GM18519 (cell line): ENCODE data around the gene DEGS2.

ENCODE experiments used
- ATAC-seq: cut with Tn5 transposase; IDR thresholded peaks from one replicate; pipeline ENCODE4 v1.9.1; 2021; ENCODE audit warnings: mild to moderate bottlenecking, moderate library complexity; ENCODE audit not compliant: unreplicated experiment, low FRiP score

Gene DEGS2

DNA sequence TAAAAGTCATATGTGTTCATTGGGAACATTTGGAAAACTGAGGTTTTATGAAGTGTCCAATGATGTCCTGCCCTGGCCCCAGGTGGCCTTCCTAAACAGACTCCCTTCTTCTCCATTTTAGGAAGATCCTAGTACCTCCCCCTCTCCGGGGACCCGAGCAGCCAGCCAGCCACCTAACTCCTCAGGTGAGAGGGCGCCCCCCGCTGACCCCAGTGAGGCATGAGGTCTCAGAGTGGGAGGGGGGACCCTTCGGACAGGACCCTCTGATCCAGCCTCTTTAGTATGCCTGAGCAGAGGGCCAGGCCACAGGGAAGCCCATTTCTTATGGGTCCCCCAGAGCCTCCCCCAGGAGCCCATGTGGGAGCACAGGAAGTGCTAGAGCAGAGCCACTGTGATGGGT is 23.7 kb downstream of the DEGS2 start:
- no peak for ATAC-seq

DNA sequence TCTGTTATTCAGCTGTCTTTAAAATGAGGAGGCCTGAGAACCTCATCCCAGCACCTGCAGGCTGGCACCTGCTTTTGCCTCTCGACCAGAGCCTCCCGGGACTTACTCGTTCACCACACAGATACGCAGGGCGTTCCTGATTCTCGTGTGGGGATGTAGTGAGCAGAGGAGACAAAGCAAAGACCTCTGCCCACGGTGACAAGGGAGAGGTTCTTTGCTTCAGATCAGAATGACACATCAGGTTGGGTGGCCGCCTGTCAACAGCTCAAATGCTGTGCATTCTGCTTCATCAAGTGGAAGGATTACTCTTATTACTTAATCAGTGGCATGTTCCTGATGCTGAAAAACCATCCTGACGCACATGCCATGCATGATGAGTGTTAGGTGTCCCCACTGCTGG is 24.4 kb downstream of the DEGS2 start:
- ATAC-seq: no peak

DNA sequence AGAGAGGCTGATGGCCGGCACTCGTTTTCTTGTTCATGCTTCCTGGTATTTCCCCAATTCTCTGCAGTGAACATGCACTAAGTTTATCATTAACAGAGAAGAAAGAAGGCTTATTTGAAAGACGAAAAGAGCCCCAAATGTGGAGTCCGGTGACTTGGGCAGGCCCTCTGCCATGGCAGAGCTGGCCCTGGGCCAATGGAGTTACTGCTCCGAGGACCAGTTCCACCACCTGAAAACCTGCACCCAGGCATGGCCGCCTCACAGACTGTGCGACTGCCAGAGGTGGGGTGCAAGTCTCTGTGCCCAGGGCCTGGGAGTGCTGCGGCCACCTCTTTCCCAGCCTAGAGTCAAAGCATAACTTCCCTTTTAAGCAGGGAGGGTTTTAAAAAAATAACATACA is 24.9 kb downstream of the DEGS2 start:
- ATAC-seq: no peak

DNA sequence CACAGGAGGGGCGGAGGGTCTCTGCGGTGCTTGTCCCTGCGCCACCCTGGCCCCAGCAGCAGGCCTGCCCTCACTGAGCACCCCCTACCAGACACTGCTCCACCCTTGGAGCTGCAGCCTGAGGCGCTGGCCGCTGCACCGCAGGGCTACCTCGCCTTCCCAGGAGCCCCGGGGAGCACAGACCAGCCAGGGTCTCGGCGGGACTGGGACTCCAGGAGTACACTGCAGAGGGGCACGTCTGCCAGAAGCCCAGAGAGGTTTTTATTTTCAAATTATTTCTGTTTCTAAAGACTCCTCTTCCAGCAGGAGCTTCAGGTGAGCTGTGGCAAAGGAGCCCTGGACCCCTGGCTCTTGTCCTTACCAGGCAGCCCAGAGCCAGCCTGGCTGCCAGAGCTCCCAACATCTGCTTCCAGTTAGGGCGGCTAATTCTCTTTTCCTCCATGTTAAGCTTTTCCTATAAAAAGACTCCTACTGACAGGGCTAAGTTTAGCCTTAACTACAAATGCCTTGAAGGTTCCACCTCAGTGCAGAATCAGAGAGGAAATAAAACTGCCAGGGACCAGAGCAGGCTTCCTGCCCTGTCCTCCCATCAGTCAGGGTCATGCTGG is 26.4 kb downstream of the DEGS2 start:
- no peak for ATAC-seq

DNA sequence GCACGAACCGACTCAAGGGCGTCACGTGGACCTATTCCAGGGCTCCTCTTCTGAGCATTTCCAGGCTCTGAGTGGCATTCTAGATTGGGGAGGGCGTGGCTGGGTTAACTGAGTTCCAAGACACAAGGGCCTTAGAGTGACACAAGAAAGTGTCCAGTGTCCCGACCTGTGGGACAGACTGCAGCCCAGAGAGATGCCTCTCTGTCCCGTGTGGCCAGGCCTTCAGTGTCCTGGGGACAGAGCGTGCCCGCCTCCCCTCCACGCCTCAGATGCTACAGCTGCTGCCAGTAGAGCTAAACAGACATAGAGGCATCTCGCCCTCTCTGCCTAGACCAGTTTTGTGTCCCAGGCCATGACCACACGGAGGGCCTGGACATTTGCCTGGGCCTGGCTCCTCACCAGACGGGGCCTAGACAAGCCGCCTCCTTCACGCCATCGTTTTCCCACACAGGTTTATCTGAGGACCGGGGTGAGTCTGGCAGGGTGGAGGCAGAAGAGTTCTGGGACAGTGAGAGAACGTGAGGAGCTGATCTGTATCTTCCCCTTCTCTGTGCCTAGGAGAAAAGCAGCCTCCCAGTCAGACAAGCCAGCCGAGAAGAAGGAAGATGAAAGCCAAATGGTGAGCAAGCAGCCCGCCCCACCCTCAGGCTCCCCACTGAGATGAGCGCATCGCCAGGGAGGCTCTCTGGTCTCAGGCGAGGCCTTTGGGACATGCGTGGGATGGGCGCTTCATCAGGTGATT is 27.1 kb downstream of the DEGS2 start:
- no peak for ATAC-seq

DNA sequence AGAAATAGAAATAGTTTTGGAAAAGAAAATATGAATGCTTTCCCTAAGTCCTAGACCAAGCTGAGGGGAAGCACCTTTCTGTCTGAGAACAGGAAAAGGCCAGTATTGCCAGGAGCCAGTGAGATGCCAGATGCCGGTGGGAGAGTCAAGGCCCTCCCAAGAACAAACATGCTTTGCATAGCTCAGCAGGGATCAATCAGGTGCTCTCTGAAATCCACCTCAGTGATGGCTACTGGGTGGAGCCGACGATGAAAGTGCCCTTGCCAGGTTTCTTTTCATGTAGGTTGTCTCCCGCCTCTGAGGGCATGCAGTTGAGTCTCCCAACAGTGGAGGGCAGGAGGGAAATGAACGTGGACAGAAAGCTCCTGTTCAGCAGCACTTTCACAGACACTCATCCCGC is 28.3 kb downstream of the DEGS2 start:
- ATAC-seq: no peak

DNA sequence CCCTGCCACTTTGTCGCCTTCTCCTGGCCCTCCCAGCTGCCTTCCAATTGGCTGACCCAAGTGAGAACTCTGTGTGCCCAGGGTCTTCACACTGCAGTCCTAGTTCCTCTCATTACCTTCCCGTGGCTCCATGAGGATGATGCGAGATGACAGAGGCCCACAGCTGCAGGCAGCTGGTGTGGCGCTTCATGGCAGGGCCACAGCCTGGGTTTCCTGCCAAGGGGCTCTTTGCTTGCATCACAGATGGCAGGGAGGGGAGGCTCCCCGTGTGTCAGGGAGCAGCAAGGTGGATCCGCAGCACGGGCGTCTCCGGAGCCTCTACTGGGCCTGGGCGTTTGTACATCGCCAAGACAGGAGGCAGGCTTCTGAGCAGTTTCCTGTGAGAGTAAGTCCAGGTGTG is 28.9 kb downstream of the DEGS2 start:
- no peak for ATAC-seq

DNA sequence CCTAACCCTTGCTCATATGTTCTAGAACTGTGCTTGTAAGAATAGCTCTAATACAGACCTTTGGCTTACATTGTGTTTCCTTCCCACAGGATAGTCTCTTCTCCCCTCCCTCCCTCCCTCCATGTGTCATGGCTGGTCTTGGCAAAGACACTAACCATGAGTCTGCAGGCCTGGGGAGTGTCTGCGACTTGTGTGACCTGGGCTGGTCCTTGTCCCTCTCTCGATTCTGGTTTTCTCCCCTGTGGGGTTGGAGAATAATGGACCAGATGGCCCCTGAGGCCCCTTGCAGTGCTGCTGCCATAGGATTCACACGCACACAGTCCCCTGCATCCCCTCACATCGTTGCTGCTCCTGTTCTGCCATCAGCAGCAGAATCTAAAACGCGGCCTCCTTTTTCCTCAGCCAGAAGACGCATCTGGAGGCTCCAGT is 30.3 kb downstream of the DEGS2 start:
- ATAC-seq: no peak

DNA sequence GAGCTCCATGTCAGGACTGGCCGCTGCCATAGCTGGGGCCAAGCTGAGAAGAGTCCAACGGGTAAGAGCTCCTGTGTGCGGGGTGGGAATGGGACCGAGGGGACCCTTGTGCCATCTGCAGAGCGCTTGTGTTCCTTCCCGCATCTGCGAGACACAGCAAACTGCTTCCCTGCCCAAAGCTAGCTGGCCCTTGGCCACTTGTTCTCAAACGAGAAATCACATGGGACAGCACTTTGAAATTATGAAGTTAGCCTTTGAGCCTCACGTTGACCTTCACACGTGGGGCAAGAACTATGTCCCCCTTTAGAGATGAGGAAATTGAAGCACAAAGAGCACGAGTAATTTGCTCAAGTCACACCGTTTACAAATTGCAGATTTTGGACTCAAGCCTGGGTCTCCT is 30.8 kb downstream of the DEGS2 start:
- no peak for ATAC-seq

DNA sequence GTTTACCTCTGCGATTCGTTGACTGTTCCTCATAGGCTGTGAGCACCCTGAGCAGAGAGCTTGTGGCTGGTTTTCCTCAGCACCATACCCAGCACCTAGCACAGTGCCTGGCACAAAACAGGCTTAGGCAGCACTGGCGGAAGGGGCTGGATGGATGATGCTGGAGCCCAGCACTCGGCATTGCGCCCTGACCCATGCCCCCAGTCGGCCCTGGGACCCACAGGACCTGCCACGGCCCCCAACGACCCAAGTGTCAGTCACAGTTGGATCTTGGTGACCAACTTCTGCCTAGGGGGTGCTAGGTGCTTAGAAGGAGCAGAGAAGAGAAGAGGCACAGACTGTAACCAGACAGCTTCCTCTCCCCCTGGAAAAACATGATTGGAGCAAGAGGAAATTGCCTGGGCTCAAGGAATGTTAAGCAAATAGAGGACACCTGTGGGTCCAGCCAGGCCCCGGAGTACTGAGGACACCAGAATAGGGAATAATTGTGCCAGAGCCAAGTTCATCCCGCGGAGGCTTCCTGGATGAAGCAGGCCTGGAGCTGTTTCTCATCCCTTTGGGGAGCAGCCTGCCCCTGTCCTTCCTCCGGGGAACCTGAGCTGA is 31.5 kb downstream of the DEGS2 start:
- ATAC-seq: no peak

DNA sequence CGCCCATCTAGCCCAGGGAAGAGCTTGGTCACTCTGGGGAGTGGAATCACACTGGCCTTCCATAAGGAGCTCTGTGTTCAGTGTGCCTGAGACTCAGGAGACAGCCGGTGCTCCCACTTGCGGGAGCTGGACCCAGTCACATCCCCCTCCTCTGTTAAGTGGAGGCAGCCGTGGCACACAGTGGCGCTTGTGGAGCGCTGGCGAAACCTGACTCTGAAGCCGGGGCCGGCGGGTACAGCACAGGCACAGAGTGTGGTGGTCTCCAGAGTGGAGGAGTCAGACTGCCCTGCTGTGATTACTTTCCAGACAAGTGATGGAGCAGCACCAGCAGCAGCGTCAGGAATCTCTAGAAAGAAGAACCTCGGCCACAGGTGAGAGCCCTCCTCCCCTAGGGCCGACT is 33.0 kb downstream of the DEGS2 start:
- ATAC-seq: no peak

DNA sequence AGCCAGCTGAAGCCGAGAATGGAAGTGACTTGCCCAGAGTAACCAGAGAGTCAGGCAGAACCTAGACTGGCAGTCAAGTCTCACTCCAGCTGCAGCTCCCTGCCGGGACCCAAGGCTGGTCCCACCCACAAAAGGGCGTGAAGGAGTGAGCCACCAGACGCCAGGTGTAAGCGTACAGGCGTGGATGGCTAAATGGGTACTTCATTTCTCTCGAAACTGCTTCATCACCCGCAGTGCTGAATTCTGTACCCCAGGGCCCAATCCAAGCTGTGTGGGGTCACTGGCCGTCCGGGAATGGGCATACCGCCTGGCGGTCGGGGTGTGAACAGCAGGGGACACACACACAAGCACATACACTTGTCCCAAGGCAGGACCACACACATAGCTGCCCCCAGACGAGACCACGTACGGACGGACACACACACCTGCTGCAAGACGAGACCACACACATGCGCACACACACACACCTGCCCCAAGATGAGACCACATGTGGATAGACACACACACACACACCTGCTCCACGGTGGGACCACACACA is 34.8 kb downstream of the DEGS2 start:
- ATAC-seq: no peak

DNA sequence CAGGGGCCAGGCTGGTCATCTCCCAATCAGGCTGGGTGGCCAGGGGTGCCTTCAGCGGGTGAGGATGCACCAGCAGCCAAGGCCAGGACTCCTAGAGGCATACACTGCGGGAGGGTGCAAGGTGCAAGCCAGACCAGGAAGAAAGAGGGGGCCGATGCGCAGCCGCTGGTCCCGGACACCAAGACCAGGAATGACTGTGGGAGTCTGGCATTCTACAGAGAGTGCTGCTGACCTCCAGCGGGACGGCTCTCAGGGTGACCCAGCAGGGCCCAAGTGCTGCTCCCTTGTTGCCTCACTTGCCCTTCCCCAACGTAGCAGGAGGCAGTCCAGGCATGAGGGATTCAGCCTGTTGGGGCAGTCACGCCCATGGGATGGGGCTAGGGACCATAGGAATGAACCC is 35.8 kb downstream of the DEGS2 start:
- ATAC-seq: no peak

DNA sequence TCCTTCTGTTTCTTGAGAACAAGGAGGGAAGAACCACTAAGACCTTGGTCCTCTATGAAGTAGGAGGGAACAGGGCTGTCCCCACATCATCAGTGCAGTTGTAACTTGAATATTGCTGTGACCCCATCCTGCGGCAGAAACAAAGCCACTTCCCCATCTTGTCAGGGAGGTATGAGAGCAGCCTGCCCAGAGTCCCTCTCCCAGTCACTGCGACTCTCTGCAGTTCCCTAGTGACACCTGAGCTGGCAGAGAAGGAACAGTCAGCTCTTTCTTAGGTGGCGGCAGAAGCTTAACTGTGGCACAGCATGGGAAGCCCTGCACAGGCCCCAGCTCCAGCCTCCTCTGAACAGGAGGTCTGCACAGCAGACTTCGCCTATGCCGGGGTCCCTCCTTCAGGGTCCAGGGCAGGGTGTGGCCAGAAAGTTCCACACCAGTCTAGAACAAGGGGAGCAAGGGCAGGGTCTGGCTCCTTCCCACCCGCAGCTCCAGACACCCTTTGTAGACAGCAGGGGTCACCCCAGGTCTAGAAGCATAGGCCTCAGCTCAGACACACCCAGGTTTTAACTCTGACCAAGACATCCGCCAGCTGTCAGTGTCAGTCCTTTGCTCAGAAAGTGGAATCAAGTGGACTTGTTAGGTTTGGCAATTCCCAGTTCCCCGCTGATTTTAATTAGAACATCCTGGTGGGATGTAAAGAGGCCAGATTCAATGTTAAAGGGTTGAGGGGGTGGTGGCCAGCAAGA is 36.8 kb downstream of the DEGS2 start:
- no peak for ATAC-seq

DNA sequence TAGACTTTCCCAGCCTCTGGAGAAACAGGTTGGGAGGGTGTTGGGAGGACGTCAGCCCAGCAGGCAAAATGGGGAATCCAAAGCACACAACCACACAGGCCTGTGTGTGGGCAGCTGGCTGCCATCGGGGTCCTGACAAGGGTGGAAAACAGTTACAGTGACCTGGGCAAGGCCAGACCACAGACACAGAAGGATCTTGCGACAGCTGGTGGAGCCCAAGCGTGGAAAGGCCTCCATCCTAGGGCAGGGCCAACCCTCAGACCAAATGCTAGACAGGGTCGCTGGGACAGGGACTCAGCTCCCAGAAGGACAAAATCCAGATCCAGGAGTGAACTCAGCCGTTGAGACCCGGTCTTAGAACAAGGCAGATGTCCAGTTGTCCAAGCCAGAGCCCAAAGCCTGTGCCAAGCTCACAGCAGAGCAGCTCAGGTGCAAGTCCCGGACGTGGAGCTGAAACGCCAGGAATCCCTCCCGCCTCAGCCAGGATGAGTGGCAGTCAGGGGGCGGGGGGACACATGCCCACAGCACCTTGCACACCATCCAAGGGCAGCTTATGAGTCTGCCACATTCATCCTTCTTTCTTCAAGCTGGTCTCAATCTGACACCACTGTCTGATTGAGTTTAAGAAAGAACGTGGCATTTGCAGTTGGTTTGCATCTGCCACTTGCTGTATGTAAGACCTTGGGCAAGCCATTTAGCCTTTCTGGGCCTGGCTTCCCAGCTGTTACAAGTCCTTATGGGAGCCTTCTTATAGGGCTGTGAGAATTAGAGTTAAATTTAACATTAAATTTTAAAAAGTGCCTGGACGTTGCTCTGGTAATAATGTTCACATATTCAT is 37.6 kb downstream of the DEGS2 start:
- no peak for ATAC-seq

DNA sequence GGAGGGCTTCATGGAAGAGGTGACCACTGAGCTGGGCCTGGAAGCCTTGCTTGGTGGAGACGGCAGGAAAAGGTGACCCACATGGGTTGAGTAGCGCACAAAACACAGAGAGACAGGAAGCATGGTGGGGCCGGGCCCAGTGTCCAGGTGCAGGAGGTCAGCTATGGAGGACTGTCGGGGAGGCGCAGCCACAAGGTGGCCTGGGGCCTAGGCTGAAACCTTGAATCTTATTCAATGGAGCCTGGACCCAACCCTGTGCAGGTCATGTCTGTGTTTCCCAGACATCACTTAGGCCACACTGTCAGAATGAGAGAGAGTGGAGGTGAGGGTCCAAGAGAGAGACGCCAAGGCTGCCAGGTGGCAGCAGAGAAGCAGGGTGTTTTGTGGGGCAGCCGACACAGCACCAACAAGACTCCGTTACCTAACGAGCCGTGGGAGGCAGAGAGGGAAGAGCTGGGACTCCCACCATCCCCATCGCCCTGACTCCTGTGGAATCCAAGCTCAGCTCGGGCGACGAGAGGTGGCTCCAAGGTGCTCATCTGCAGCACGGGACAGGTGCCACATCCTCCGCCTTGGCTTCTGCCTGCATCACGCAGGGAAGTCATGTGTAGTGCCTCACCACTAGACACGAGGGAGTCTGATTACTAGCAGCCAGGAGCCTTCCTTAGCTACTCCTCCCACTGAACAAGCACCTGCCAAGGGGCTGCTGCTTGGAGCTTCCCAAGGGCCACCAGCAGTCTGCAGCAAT is 38.7 kb downstream of the DEGS2 start:
- no peak for ATAC-seq

DNA sequence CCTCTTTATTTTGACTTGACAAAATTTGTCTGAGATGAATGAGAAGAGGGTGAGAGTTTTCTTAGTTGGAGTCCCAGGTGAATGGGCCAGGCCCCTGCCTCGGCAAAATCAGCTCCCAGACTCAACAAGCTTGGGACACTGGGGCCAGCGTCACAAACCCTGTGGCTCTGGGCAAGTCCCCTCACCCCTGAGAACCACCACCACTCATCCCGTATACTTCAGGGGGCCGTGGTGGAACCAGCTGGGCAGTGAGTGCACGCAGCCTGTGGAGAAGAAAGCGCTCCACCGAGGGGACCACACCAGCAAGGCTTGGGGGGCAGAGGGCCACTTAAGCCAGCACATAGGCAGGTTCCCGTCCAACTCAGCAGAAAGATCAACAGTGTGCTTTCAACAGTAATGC is 40.2 kb downstream of the DEGS2 start:
- ATAC-seq: no peak

DNA sequence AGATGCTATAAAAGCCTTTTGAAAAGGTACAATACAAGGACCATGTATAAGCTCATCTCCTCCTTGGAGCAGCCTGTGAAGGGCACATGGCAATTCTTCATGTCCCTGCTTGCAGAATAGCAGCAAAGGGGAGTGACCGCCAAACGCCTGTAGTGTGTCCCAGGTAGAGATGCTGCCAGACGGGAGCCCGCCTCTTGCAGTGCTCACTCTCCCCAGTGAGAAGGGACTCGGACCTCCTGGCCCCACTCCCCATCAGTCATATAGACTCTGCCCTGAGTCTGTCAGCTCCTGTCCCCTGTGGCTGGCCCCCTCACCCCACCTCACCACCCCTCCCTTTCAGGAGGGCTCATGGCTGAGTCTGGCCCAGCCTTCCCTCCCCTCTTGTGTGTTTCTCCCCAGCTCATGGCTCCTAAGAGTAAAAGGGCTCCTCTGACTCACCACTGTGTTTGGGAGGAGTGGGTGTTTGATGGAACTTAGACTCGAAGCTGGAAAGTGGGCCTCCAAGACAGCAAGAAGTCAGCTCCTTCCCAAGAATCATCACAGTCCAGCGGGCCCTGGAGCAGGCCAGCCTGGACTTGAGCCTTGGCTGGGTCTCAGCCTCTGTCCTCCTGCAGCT is 40.9 kb downstream of the DEGS2 start:
- ATAC-seq: no peak
